A549 treated with CORT108297 at 1 μM for 4 hours (cell line): ENCODE results near the gene DCX. TPM values are rescaled to one million over a fixed set of nuclear protein-coding genes. Genes with fewer than 3 reads are reported as not detected.

Experiments used
- total RNA-seq: library from RNA; stranded (reverse); fragments of 200-300 nt; extraction: Qiagen RNA extraction; gene quantifications from 5 replicates; pipeline ENCODE4 v1.2.3, GENCODE V29; 2022

The DCX gene
- total RNA-seq = not detected in 5 replicates

DNA sequence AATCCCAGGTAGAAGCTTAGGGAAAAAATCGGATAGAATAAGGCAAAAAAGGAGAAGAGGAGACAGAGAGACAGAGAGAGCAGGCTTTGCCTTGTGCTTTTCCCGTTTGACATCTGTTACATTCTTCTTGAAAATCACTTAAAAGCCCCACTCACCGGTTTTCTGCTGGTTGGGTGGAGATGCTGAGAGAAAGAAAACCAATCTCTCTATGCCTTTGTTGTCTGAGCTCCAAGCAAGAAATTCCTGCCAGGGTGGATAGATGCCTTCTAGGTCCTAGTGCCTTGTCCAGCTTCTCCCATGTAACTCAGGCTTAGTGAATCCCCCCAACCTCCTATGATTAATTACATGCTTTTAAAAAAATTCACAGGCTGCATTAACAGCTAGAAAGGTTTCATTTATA, at the start of gene DCX:
Gene DCX (minus strand): TSS at position 210 of the 400 bp plus-strand sequence. CDS start 1,794 bp downstream, outside the sequence.

DNA sequence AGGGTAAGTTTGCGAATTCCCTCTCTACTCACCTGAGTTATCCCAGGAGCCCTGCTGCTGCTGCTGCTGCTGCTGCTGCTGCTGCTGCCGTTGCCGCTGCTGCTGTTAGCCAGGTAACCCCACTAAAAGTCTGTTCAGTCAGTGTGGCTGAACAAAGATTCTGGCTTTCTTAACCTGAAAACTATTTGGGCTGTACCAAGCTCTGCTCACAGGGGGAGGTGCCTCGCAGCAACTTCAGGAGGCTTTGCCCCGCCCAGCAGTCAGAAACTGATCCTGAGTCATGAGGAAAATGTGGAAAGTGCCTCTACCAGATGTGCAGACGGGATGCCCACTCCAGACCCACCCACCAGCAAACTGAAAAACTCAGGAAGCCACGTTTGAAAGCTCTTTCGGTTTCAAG, 141.7 kb downstream of the DCX start, which contains the start of gene CAPN6:
Gene CAPN6 (minus strand): TSS at position 145 of the 400 bp plus-strand sequence. CDS start 6,547 bp downstream, outside the sequence.

Other genes with a start within 250 kb of the DCX start
- gene CAPN6, start 141.7 kb downstream of the DCX start, total RNA-seq = not detected in 5 replicates
- not detected in 5 replicates for gene SERTM2, start 99.5 kb upstream of the DCX start, total RNA-seq